K562 (cell line): ENCODE measurements around the gene OARD1. TPM values are rescaled to one million over a fixed set of nuclear protein-coding genes. Genes with fewer than 3 reads are reported as not detected.
A peak's percentile ranks its signal among the peaks of the same experiment; 100 is the strongest.

Experiments
- BMI1 ChIP-seq: fragments of 150-350 bp; IDR thresholded peaks from 2 replicates; pipeline ENCODE4 v1.6.1; 2014; ENCODE audit warnings: low read length
- BRD4 ChIP-seq: fragments of 200-600 bp; sonication (generic); IDR thresholded peaks from 2 replicates; pipeline ENCODE4 v1.6.1; 2017; ENCODE audit warnings: inconsistent platforms
- KDM4B ChIP-seq, 2 experiments: fragments of 450-650 bp in 1 of 2; sonication (generic) in 1 of 2; IDR thresholded peaks; 2 replicates each; pipeline ENCODE4 v1.6.1; 2016 to 2017; ENCODE audit warnings: borderline replicate concordance in 2 of 2, antibody characterized with exemption in 1 of 2, low read depth in 1 of 2, mild to moderate bottlenecking in 1 of 2
- KLF10 ChIP-seq: fragments of 250-450 bp; sonication (Bioruptor Pico); IDR thresholded peaks from 2 replicates; pipeline ENCODE4 v1.6.1; 2021; ENCODE audit warnings: matching md5 sums
- MED1 ChIP-seq: sonication (generic); formaldehyde crosslinking; IDR thresholded peaks from 2 replicates; pipeline ENCODE4 v1.8.1; 2023; ENCODE audit warnings: missing genetic modification reagents, borderline replicate concordance
- MEIS2 ChIP-seq: fragments of 450-650 bp; IDR thresholded peaks from 2 replicates; pipeline ENCODE4 v1.6.1; 2014; ENCODE audit warnings: mild to moderate bottlenecking; ENCODE audit not compliant: partially characterized antibody
- NFATC3 ChIP-seq: fragments of 450-650 bp; IDR thresholded peaks from 2 replicates; pipeline ENCODE4 v1.6.1; 2017; ENCODE audit warnings: mild to moderate bottlenecking
- PCBP2 ChIP-seq: fragments of 200-400 bp; formaldehyde crosslinking; IDR thresholded peaks from 2 replicates; pipeline ENCODE4 v1.6.1; 2018; ENCODE audit warnings: low read length, low read depth, mild to moderate bottlenecking, moderate library complexity; ENCODE audit not compliant: poor library complexity, severe bottlenecking
- RBFOX2 ChIP-seq: fragments of 200-400 bp; formaldehyde crosslinking; IDR thresholded peaks from 2 replicates; pipeline ENCODE4 v1.6.1; 2017; ENCODE audit warnings: low read depth, mild to moderate bottlenecking, low read length, moderate library complexity
- RFX1 ChIP-seq: fragments of 450-650 bp; IDR thresholded peaks from 2 replicates; pipeline ENCODE4 v1.6.1; 2016; ENCODE audit warnings: mild to moderate bottlenecking, moderate library complexity
- RUNX1 ChIP-seq: sonication (generic); IDR thresholded peaks from 2 replicates; pipeline ENCODE4 v1.6.1; 2016; ENCODE audit warnings: antibody characterized with exemption, low read depth
- SETDB1 ChIP-seq: IDR thresholded peaks from one replicate; pipeline ENCODE4 v1.6.1; 2012; ENCODE audit warnings: low read length, control low read depth, inconsistent platforms
- SOX6 ChIP-seq: fragments of 450-650 bp; IDR thresholded peaks from 2 replicates; pipeline ENCODE4 v1.6.1; 2014; ENCODE audit warnings: mild to moderate bottlenecking
- ZC3H11A ChIP-seq: IDR thresholded peaks from 2 replicates; pipeline ENCODE4 v1.6.1; 2012; ENCODE audit warnings: low read depth, low read length, improper control_type of control experiment
- ZNF324 ChIP-seq: fragments of 250-450 bp; sonication (Bioruptor Pico); IDR thresholded peaks from 2 replicates; pipeline ENCODE4 v1.4.0; 2020; ENCODE audit warnings: mild to moderate bottlenecking
- ZNF384 ChIP-seq: IDR thresholded peaks from 2 replicates; pipeline ENCODE4 v1.6.1; 2012; ENCODE audit warnings: low read depth, low read length, improper control_type of control experiment
- ZNF408 ChIP-seq: fragments of 250-450 bp; sonication (Bioruptor Pico); IDR thresholded peaks from 2 replicates; pipeline ENCODE4 v1.4.0; 2020; ENCODE audit warnings: low read depth, mild to moderate bottlenecking, moderate library complexity
- ZNF79 ChIP-seq: fragments of 250-450 bp; sonication (Bioruptor Pico); IDR thresholded peaks from 2 replicates; pipeline ENCODE4 v1.4.0; 2020; ENCODE audit warnings: low read depth, mild to moderate bottlenecking, moderate library complexity
- polyA plus RNA-seq, 8 experiments: library from polyadenylated mRNA; depleted of rRNA in 4 of 8; stranded (reverse) in 5 of 8; unstranded in 3 of 8; fragments of >200 nt; fragmentation: Nextera tagmentation in 2 of 8; fragmentation: Illumina TruSeq in 1 of 8; extraction: Ambion mirVana in 2 of 8; extraction: Trizol in 1 of 8; gene quantifications; 2 replicates each; pipeline versions ENCODE4 v1.2.1 to v1.2.3, GENCODE V29; 2011 to 2014; ENCODE audit warnings: inconsistent platforms in 1 of 8, missing spikeins in 1 of 8
- total RNA-seq, 7 experiments: library from RNA; depleted of rRNA in 6 of 7; stranded (reverse); fragments of >200 nt in 6 of 7; fragmentation: Illumina TruSeq in 2 of 7; extraction: Trizol in 2 of 7; gene quantifications; 2 replicates each; pipeline versions ENCODE4 v1.2.1 to v1.2.3, GENCODE V29; 2011 to 2021; ENCODE audit warnings: low replicate concordance in 1 of 7
- TF ChIP-seq, protein P1 (sequence below): fragments of 250-450 bp; sonication (Bioruptor Pico); IDR thresholded peaks from 2 replicates; pipeline ENCODE4 v1.8.0; 2021; ENCODE audit warnings: mild to moderate bottlenecking, moderate library complexity
- TF ChIP-seq, protein P2 (sequence below): sonication (generic); formaldehyde crosslinking; IDR thresholded peaks from 2 replicates; pipeline ENCODE4 v1.8.0; 2022; ENCODE audit warnings: mild to moderate bottlenecking, missing genetic modification reagents
- TF ChIP-seq, protein P3 (sequence below): fragments of 250-450 bp; sonication (Bioruptor Pico); IDR thresholded peaks from 2 replicates; pipeline ENCODE4 v1.4.0; 2020; ENCODE audit warnings: mild to moderate bottlenecking, moderate library complexity
- TF ChIP-seq, protein P4 (sequence below): fragments of 450-650 bp; IDR thresholded peaks from one replicate; pipeline ENCODE4 v1.6.1; 2018; ENCODE audit warnings: mild to moderate bottlenecking, moderate library complexity; ENCODE audit not compliant: partially characterized antibody

The OARD1 gene
- total and polyA plus RNA-seq, 9 of the 15 experiments (the other 6 are each of a cell fraction or from before 2014, with no cell fraction given), result 43.4 to 88.3 (median 61.1) TPM

DNA sequence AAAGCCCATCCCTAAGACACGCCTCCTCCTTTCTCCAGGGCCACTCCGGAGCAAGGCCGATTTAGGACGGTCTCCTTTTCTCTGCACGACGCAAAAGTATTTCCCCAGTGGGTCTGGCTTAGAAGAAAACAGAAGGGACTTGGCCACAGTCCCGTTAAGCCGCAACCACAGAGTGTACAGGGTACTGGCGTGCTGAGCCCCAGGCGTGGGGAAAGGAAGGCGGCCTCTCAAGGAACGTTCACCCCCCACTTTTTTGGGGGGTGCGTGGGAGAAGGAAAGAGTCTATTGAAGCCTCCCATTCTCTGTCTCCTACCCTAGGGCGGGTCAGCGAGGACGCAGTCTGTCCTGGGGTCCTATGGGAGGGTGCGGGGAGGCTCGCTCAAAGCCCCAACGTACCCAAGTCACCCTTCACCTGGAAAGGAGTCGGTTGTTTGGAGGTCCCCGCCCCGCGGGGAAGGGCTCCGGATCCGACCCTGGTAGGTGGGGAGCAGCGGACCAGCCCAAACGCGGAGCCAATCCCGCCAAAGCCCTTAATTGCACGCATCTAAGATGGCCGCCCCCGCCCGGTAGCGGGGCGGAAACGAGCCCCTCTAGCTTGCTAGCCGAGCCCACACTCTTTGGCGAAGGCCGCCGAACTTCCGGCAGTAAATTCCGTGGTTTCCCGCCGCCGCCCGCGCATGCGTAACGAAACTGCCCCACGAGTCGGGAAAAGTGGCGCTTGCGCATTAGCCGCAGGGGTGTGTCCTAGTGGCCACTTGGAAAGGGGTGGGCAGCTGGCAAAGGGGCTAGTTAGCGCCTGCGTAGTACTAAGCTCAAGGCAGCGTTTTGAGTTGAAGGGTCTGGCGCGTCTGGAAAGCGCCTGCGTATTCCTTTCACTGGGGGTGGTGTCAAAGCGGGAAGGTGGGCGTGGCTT lies at the start of gene OARD1 (continued):
- TF ChIP-seq, protein P1, sequence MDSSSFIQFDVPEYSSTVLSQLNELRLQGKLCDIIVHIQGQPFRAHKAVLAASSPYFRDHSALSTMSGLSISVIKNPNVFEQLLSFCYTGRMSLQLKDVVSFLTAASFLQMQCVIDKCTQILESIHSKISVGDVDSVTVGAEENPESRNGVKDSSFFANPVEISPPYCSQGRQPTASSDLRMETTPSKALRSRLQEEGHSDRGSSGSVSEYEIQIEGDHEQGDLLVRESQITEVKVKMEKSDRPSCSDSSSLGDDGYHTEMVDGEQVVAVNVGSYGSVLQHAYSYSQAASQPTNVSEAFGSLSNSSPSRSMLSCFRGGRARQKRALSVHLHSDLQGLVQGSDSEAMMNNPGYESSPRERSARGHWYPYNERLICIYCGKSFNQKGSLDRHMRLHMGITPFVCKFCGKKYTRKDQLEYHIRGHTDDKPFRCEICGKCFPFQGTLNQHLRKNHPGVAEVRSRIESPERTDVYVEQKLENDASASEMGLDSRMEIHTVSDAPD (CRISPR knock-in tag), result no peak
- TF ChIP-seq ZNF384 (peak; percentile 3; the same call in 1 of the 2 replicates), RFX1 (no peak), MEIS2 (peak; percentile 99), SETDB1 (no peak), RUNX1 (no peak), SOX6 (0 out of 2 replicates have a peak, but pooled peaks have one; percentile 27), KDM4B (IDR thresholded peaks at IDR 0.05; ENCODE audit: borderline replicate concordance in 2 of 2, low read depth in 1 of 2) (peak in 1 of 2 experiments; percentile 52; a peak in 1 of 4 replicates), ZNF79 (CRISPR knock-in tag) (no peak), MED1 (CRISPR knock-in tag) (no peak), ZC3H11A (no peak), KLF10 (CRISPR knock-in tag) (no peak), NFATC3 (no peak), BRD4 (0 out of 2 replicates have a peak, but pooled peaks have one; percentile 39), ZNF324 (CRISPR knock-in tag) (0 out of 2 replicates have a peak, but pooled peaks have one; percentile 9), ZNF408 (no peak), RBFOX2 (peak; percentile 81), PCBP2 (no peak), BMI1 (no peak)
- TF ChIP-seq, protein P2, sequence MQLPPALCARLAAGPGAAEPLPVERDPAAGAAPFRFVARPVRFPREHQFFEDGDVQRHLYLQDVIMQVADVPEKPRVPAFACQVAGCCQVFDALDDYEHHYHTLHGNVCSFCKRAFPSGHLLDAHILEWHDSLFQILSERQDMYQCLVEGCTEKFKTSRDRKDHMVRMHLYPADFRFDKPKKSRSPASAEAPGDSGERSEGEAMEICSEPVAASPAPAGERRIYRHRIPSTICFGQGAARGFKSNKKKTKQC (CRISPR knock-in tag), result peak; percentile 86
- TF ChIP-seq, protein P3, sequence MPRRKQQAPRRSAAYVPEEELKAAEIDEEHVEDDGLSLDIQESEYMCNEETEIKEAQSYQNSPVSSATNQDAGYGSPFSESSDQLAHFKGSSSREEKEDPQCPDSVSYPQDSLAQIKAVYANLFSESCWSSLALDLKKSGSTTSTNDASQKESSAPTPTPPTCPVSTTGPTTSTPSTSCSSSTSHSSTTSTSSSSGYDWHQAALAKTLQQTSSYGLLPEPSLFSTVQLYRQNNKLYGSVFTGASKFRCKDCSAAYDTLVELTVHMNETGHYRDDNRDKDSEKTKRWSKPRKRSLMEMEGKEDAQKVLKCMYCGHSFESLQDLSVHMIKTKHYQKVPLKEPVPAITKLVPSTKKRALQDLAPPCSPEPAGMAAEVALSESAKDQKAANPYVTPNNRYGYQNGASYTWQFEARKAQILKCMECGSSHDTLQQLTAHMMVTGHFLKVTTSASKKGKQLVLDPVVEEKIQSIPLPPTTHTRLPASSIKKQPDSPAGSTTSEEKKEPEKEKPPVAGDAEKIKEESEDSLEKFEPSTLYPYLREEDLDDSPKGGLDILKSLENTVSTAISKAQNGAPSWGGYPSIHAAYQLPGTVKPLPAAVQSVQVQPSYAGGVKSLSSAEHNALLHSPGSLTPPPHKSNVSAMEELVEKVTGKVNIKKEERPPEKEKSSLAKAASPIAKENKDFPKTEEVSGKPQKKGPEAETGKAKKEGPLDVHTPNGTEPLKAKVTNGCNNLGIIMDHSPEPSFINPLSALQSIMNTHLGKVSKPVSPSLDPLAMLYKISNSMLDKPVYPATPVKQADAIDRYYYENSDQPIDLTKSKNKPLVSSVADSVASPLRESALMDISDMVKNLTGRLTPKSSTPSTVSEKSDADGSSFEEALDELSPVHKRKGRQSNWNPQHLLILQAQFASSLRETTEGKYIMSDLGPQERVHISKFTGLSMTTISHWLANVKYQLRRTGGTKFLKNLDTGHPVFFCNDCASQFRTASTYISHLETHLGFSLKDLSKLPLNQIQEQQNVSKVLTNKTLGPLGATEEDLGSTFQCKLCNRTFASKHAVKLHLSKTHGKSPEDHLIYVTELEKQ (CRISPR knock-in tag), result no peak
- TF ChIP-seq, protein P4, sequence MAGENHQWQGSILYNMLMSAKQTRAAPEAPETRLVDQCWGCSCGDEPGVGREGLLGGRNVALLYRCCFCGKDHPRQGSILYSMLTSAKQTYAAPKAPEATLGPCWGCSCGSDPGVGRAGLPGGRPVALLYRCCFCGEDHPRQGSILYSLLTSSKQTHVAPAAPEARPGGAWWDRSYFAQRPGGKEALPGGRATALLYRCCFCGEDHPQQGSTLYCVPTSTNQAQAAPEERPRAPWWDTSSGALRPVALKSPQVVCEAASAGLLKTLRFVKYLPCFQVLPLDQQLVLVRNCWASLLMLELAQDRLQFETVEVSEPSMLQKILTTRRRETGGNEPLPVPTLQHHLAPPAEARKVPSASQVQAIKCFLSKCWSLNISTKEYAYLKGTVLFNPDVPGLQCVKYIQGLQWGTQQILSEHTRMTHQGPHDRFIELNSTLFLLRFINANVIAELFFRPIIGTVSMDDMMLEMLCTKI, result no peak
